Peyer's patch (tissue), 4 donors: ENCODE results near the gene ATG101.

Experiments used
- CTCF ChIP-seq, 6 experiments: fragments of 450-650 bp in 4 of 6; fragments of 200-600 bp in 2 of 6; sonication (generic) in 1 of 6; IDR thresholded peaks; one replicate each; pipeline ENCODE4 v1.5.1; 2017 to 2019; ENCODE audit warnings: antibody characterized with exemption in 6 of 6, mild to moderate bottlenecking in 3 of 6, moderate library complexity in 1 of 6
- POLR2A ChIP-seq, 2 donors: fragments of 450-650 bp; IDR thresholded peaks; one replicate each; pipeline ENCODE4 v1.5.1; 2017; ENCODE audit warnings: antibody characterized with exemption in 2 of 2, mild to moderate bottlenecking in 2 of 2, moderate library complexity in 2 of 2

- TF ChIP-seq CTCF (IDR thresholded peaks at IDR 0.05), result no peak
- no peak for TF ChIP-seq POLR2A (IDR thresholded peaks at IDR 0.05)
Observed at GRCh38 chr12:52083638-52083996, 13.8 kb downstream of the ATG101 start.
